CD14-positive monocyte (primary cell): ENCODE results near the gene LAMA3. TPM values are rescaled to one million over a fixed set of nuclear protein-coding genes. Genes with fewer than 3 reads are reported as not detected.

Source experiments
- DNase-seq, 3 donors: peaks; one replicate each; pipeline ENCODE4 v3.0.0-alpha.2; 2011 to 2022
- H2AFZ ChIP-seq: 2 replicates; pipeline ENCODE4 v1.6.0; 2012; ENCODE audit warnings: mild to moderate bottlenecking, low read depth, low read length, inconsistent platforms; ENCODE audit not compliant: insufficient read depth, poor library complexity, severe bottlenecking
- H3K27ac ChIP-seq, 2 donors: 1 replicate in 1 of 2; 2 replicates in 1 of 2; pipeline ENCODE4 v1.5.1; 2012 to 2013; ENCODE audit warnings: low read length in 2 of 2, control low read depth in 1 of 2, inconsistent platforms in 1 of 2, low read depth in 1 of 2, mild to moderate bottlenecking in 1 of 2
- H3K27me3 ChIP-seq, 2 donors: one replicate each; pipeline versions ENCODE4 v1.6.0 to v1.6.1; 2011 to 2013; ENCODE audit warnings: low read length in 2 of 2; ENCODE audit not compliant: control insufficient read depth in 2 of 2, insufficient read depth in 2 of 2
- H3K36me3 ChIP-seq, 2 donors: replicated peaks in 1 of 2; 1 replicate in 1 of 2; 2 replicates in 1 of 2; pipeline versions ENCODE4 v1.5.1 to v1.6.1; 2012 to 2013; ENCODE audit warnings: low read length in 2 of 2, control low read depth in 1 of 2, inconsistent platforms in 1 of 2, mild to moderate bottlenecking in 1 of 2; ENCODE audit not compliant: insufficient read depth in 2 of 2, control insufficient read depth in 1 of 2
- H3K4me1 ChIP-seq, 2 donors: 1 replicate in 1 of 2; 2 replicates in 1 of 2; pipeline versions ENCODE4 v1.5.1 to v1.6.1; 2012 to 2013; ENCODE audit warnings: low read length in 2 of 2, control low read depth in 1 of 2, inconsistent platforms in 1 of 2, mild to moderate bottlenecking in 1 of 2, moderate library complexity in 1 of 2; ENCODE audit not compliant: insufficient read depth in 2 of 2, control insufficient read depth in 1 of 2
- H3K4me2 ChIP-seq: replicated peaks from 2 replicates; pipeline ENCODE3; 2012; ENCODE audit warnings: low read length, moderate library complexity, mild to moderate bottlenecking; ENCODE audit not compliant: poor library complexity, severe bottlenecking; ENCODE audit errors: extremely low read depth
- H3K4me3 ChIP-seq, 3 experiments: fragments of 200-600 bp in 1 of 3; sonication (generic) in 1 of 3; replicated peaks in 1 of 3; 1 replicate in 2 of 3; 2 replicates in 1 of 3; pipeline ENCODE4 v1.5.1; 2011 to 2013; ENCODE audit warnings: low read length in 3 of 3, mild to moderate bottlenecking in 3 of 3, control low read depth in 2 of 3, low read depth in 2 of 3, inconsistent platforms in 1 of 3, moderate library complexity in 1 of 3
- H3K79me2 ChIP-seq: 2 replicates; pipeline ENCODE4 v1.6.0; 2012; ENCODE audit warnings: mild to moderate bottlenecking, control low read depth, inconsistent platforms, low read length, moderate library complexity; ENCODE audit not compliant: insufficient read depth
- H3K9ac ChIP-seq: 2 replicates; pipeline ENCODE4 v1.6.0; 2017; ENCODE audit warnings: low read length, mild to moderate bottlenecking; ENCODE audit not compliant: insufficient read depth, poor library complexity, severe bottlenecking
- H3K9me3 ChIP-seq, 2 donors: replicated peaks in 1 of 2; 1 replicate in 1 of 2; 2 replicates in 1 of 2; pipeline versions ENCODE4 v1.5.1 to v1.6.1; 2012 to 2013; ENCODE audit warnings: low read length in 2 of 2, control low read depth in 1 of 2; ENCODE audit not compliant: control insufficient read depth in 1 of 2, insufficient read depth in 1 of 2
- H4K20me1 ChIP-seq: 2 replicates; pipeline ENCODE4 v1.6.0; 2012; ENCODE audit warnings: mild to moderate bottlenecking, low read length, control low read depth, moderate library complexity; ENCODE audit not compliant: insufficient read depth
- H3K27ac Mint-ChIP-seq, 7 donors: one replicate each; pipeline ENCODE4 v1.8.0; 2020; ENCODE audit warnings: mild to moderate bottlenecking in 7 of 7, mixed read lengths in 7 of 7, moderate library complexity in 6 of 7, inconsistent platforms in 2 of 7
- H3K27me3 Mint-ChIP-seq, 3 donors: one replicate each; pipeline ENCODE4 v1.8.0; 2021 to 2022; ENCODE audit warnings: low read depth in 3 of 3, mild to moderate bottlenecking in 3 of 3, mixed read lengths in 3 of 3, moderate library complexity in 3 of 3, inconsistent platforms in 1 of 3
- H3K36me3 Mint-ChIP-seq, 2 donors: one replicate each; pipeline ENCODE4 v1.8.0; 2020; ENCODE audit warnings: mixed read lengths in 2 of 2, inconsistent platforms in 1 of 2, mild to moderate bottlenecking in 1 of 2
- H3K4me1 Mint-ChIP-seq: one replicate; pipeline ENCODE4 v1.8.0; 2020; ENCODE audit warnings: mild to moderate bottlenecking, mixed read lengths
- H3K4me3 Mint-ChIP-seq, 2 donors: one replicate each; pipeline ENCODE4 v1.8.0; 2020; ENCODE audit warnings: mild to moderate bottlenecking in 2 of 2, mixed read lengths in 2 of 2, moderate library complexity in 1 of 2
- H3K9me3 Mint-ChIP-seq, 7 donors: one replicate each; pipeline ENCODE4 v1.8.0; 2020 to 2022; ENCODE audit warnings: mixed read lengths in 7 of 7, mild to moderate bottlenecking in 6 of 7, moderate library complexity in 6 of 7, inconsistent platforms in 2 of 7
- CTCF ChIP-seq: fragments of 200-600 bp; IDR thresholded peaks from one replicate; pipeline ENCODE4 v1.8.0; 2022; ENCODE audit warnings: antibody characterized with exemption, mild to moderate bottlenecking
- WGBS: methylation state at CpG from one replicate; pipeline ENCODE4 v1.1.5; 2013; ENCODE audit warnings: missing lambda C conversion rate; ENCODE audit not compliant: insufficient coverage; 5-methylcytosine and 5-hydroxymethylcytosine counted together
- intact Hi-C, 2 donors: fragments of 100-400 bp; cut with micrococcal nuclease; formaldehyde crosslinking; loops; one replicate each; pipeline versions ENCODE4 v1.15.0 to v1.15.1; 2023
- polyA plus RNA-seq, 3 donors: library from polyadenylated mRNA; depleted of rRNA in 1 of 3; unstranded in 2 of 3; stranded (reverse) in 1 of 3; fragments of 300-500 nt in 2 of 3; fragments of >200 nt in 1 of 3; fragmentation: Illumina TruSeq in 2 of 3; gene quantifications; 1 replicate in 2 of 3; 2 replicates in 1 of 3; pipeline ENCODE4 v1.2.3, GENCODE V29; 2012 to 2021

The LAMA3 gene
- polyA plus RNA-seq, 3 donors = not detected

GRCh38 chr18:23938901-23939341 is 249.7 kb downstream of the LAMA3 start:
- DNase-seq = no peak
- Histone ChIP-seq H4K20me1 (no peaks in the 10 kb centered on the region), H3K27me3 (no peaks in the 10 kb centered on the region), H3K9me3 (no peaks in the 10 kb centered on the region), H3K27ac (no peak overlapping the region), H3K4me1 (no peaks in the 10 kb centered on the region), H3K4me3 (no peak overlapping the region), H3K36me3 (no peaks in the 10 kb centered on the region), H3K79me2 (no peaks in the 10 kb centered on the region), H2AFZ (no peak overlapping the region), H3K9ac (no peak overlapping the region), H3K4me2 (no peak overlapping the region)
- H3K4me3 Mint-ChIP-seq = no peak overlapping the region
- peaks cover 1 to 4% (median 4%) of the 10 kb centered on the region in 3 donors for H3K27me3 Mint-ChIP-seq
- H3K9me3 Mint-ChIP-seq = no peaks in the 10 kb centered on the region
- WGBS = 84% methylated on average over 3 of the region's 5 CpGs
- peaks cover 4% of the 10 kb centered on the region for H3K4me1 Mint-ChIP-seq
- H3K27ac Mint-ChIP-seq = no peak overlapping the region
- TF ChIP-seq CTCF = no peak
- no peaks in the 10 kb centered on the region for H3K36me3 Mint-ChIP-seq
- intact Hi-C loops = no loop called here

GRCh38 chr18:23939366-23939765 is 250.1 kb downstream of the LAMA3 start:
- DNase-seq = no peak
- H2AFZ ChIP-seq = no peak overlapping the region
- H3K79me2 ChIP-seq = no peaks in the 10 kb centered on the region
- H4K20me1 ChIP-seq = no peaks in the 10 kb centered on the region
- Mint-ChIP-seq H3K4me3 (no peak overlapping the region), H3K27ac (no peak overlapping the region), H3K9me3 (no peaks in the 10 kb centered on the region), H3K4me1 (peaks cover 4% of the 10 kb centered on the region), H3K27me3 (peaks cover 1 to 4% (median 2%) of the 10 kb centered on the region in 3 donors), H3K36me3 (no peaks in the 10 kb centered on the region)
- no peak overlapping the region for H3K4me3 ChIP-seq
- WGBS = 97% methylated on average over 4 of the region's 4 CpGs
- no peaks in the 10 kb centered on the region for H3K9me3 ChIP-seq
- H3K9ac ChIP-seq = no peak overlapping the region
- H3K4me2 ChIP-seq = no peak overlapping the region
- H3K36me3 ChIP-seq = no peaks in the 10 kb centered on the region
- intact Hi-C loops = no loop called here
- no peak for TF ChIP-seq CTCF
- no peaks in the 10 kb centered on the region for H3K4me1 ChIP-seq
- no peaks in the 10 kb centered on the region for H3K27me3 ChIP-seq
- no peak overlapping the region for H3K27ac ChIP-seq
